Measurements from ENCODE around the gene PTBP1. TPM values are rescaled to one million over a fixed set of nuclear protein-coding genes. Genes with fewer than 3 reads are reported as not detected.

The PTBP1 gene
- total RNA-seq, 4 donors from 2014 or later: 139 to 167 (median 156) TPM

GRCh38 chr19:751501-752341 lies 45.5 kb upstream of the PTBP1 start:
- H3K36me3 ChIP-seq: peaks cover 0 to 12% (median 0%) of the 10 kb centered on the region in 3 donors
- peaks cover 0 to 11% (median 9%) of the 10 kb centered on the region in 3 donors for H3K9me3 ChIP-seq
- peak overlapping the region in 2 of 4 donors; percentile 5 to 6 for H3K27ac ChIP-seq
- WGBS, 2 donors: 0 to 75% methylated on average over 5 to 11 of the region's 30 CpGs
- peaks cover 0 to 34% (median 0%) of the 10 kb centered on the region in 4 donors for H3K27me3 ChIP-seq
- H3K4me3 ChIP-seq: peak overlapping the region in 1 of 4 donors; percentile 21
- TF ChIP-seq CTCF (IDR thresholded peaks at IDR 0.05): no peak
- TF ChIP-seq POLR2A (IDR thresholded peaks at IDR 0.05): no peak
- peaks cover 8 to 22% (median 8%) of the 10 kb centered on the region in 3 donors for H3K4me1 ChIP-seq
- intact Hi-C loops (cut with DNase I): no loop called here
- no peak for DNase-seq

- 36 to 37% methylated on average over 19 to 20 of the region's 39 CpGs for WGBS, 2 donors
- Histone ChIP-seq H3K4me1 (peaks cover 8 to 22% (median 8%) of the 10 kb centered on the region in 3 donors), H3K27ac (peak overlapping the region in 3 of 4 donors; percentile 24 to 78 (median 73)), H3K4me3 (no peak overlapping the region), H3K36me3 (no peaks in the 10 kb centered on the region), H3K27me3 (peaks cover 0 to 34% (median 0%) of the 10 kb centered on the region in 4 donors), H3K9me3 (peaks cover 0 to 3% (median under 1%) of the 10 kb centered on the region in 3 donors)
- no peak for DNase-seq
- intact Hi-C loops (cut with DNase I): no loop called here
- TF ChIP-seq POLR2A (IDR thresholded peaks at IDR 0.05): no peak
- TF ChIP-seq CTCF (IDR thresholded peaks at IDR 0.05): no peak
Measured at GRCh38 chr19:752652-753517, 44.4 kb upstream of the PTBP1 start.

GRCh38 chr19:754530-754929 lies 42.7 kb upstream of the PTBP1 start:
- Histone ChIP-seq H3K9me3 (peaks cover 0 to 11% (median 8%) of the 10 kb centered on the region in 3 donors), H3K27me3 (peaks cover 0 to 34% (median 0%) of the 10 kb centered on the region in 4 donors), H3K36me3 (no peaks in the 10 kb centered on the region), H3K4me3 (no peak overlapping the region), H3K27ac (no peak overlapping the region), H3K4me1 (peaks cover 8 to 22% (median 8%) of the 10 kb centered on the region in 3 donors)
- no peak for TF ChIP-seq CTCF (IDR thresholded peaks at IDR 0.05)
- no peak for TF ChIP-seq POLR2A (IDR thresholded peaks at IDR 0.05)
- no peak for DNase-seq
- 83 to 85% methylated on average over 9 of the region's 9 CpGs for WGBS, 2 donors
- intact Hi-C loops (cut with DNase I): no loop called here

- WGBS, 2 donors: 89 to 90% methylated on average over 6 to 12 of the region's 15 CpGs
- H3K27ac ChIP-seq: no peak overlapping the region
- no peak for DNase-seq
- no peaks in the 10 kb centered on the region for H3K36me3 ChIP-seq
- H3K4me3 ChIP-seq: no peak overlapping the region
- H3K4me1 ChIP-seq: peaks cover 8 to 22% (median 8%) of the 10 kb centered on the region in 3 donors
- no peak for TF ChIP-seq CTCF (IDR thresholded peaks at IDR 0.05)
- TF ChIP-seq POLR2A (IDR thresholded peaks at IDR 0.05): no peak
- intact Hi-C loops (cut with DNase I): no loop called here
- peaks cover 0 to 11% (median 8%) of the 10 kb centered on the region in 3 donors for H3K9me3 ChIP-seq
- peaks cover 0 to 34% (median 0%) of the 10 kb centered on the region in 4 donors for H3K27me3 ChIP-seq
Measured at GRCh38 chr19:755063-755462, 42.2 kb upstream of the PTBP1 start.

Measured in esophagus squamous epithelium (tissue), 5 donors.